ENCODE measurements around the gene SH3BGRL3. TPM values are rescaled to one million over a fixed set of nuclear protein-coding genes. Genes with fewer than 3 reads are reported as not detected.
"Not testable (repeated sequence)": the region's sequence is repeated elsewhere in the genome, so short reads cannot be mapped to it uniquely, and the experiment has no call there.

Gene SH3BGRL3
- total RNA-seq, 3 donors from 2014 or later = 156 to 422 (median 385) TPM

DNA sequence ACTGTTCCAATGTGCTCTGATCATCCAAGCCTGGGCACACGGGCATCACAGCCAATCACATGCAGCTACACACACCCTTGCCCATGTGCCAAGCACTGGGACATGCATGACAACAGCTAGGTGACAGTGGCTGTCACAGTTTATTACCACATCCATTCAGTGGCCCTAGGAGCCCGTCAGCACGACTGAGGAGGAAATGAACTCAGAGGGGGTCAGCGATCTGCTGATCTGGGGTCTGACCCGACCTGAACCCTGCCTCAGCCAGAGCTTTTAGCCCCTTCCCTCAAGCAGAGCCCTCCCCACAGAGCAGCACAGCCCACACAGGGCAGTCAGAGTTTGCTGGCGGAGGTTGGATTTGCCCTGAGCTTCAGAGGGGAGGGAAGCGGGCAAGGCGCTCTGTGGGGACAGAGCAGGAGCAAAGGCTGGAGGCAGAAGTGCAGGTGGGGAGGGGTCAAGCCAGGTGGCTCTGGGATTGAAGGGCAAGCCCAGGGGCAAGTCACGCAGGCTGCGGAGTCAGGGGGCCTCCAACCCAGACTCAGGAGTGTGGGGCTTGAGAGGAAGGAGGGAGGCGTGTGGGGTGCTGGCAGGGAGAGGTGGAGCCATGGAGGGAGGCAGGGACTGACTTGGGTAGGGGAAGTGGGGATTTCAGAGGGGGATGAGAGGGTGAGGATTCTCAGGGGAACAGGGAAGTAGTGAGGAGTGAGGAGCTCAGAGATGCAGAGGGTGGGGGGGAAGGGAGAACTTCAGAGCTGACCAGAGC lies 10.4 kb downstream of the SH3BGRL3 start:
- Histone ChIP-seq H3K4me1 (ENCODE audit: low read depth) (peaks cover 29% of the 10 kb centered on the region), H3K4me3 (no peak overlapping the region), H3K36me3 (ENCODE audit: low read depth) (no peaks in the 10 kb centered on the region), H3K9me3 (no peaks in the 10 kb centered on the region)
- TF ChIP-seq, protein P1, sequence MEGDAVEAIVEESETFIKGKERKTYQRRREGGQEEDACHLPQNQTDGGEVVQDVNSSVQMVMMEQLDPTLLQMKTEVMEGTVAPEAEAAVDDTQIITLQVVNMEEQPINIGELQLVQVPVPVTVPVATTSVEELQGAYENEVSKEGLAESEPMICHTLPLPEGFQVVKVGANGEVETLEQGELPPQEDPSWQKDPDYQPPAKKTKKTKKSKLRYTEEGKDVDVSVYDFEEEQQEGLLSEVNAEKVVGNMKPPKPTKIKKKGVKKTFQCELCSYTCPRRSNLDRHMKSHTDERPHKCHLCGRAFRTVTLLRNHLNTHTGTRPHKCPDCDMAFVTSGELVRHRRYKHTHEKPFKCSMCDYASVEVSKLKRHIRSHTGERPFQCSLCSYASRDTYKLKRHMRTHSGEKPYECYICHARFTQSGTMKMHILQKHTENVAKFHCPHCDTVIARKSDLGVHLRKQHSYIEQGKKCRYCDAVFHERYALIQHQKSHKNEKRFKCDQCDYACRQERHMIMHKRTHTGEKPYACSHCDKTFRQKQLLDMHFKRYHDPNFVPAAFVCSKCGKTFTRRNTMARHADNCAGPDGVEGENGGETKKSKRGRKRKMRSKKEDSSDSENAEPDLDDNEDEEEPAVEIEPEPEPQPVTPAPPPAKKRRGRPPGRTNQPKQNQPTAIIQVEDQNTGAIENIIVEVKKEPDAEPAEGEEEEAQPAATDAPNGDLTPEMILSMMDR (IDR thresholded peaks at IDR 0.05) = no peak
- intact Hi-C loops (cut with DNase I, micrococcal nuclease) = no loop called here
- DNase-seq (peak in 1 of 3 donors; percentile 62), ATAC-seq (peak; percentile 2)

DNA sequence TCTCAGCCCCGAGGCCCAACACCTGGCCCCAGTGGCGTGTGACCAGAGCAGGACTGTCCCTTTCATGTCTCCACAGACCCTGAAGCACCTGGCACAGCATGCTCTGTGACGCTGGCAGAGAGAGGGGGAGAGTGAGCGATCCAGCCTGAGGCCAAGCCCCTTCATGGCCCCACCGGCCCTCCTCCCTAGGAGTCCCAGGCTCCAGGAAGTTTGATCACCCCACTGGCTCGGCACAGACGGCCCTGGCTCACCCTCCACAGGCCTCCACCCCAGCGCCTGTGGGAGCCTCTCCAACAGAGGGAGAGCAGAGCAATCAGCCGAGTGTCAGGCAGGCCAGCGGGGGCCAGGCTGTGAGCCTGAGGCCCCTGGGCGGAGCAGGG lies 11.0 kb downstream of the SH3BGRL3 start:
- TF ChIP-seq, protein P1 (IDR thresholded peaks at IDR 0.05) = no peak
- Histone ChIP-seq H3K36me3 (ENCODE audit: low read depth) (no peaks in the 10 kb centered on the region), H3K9me3 (no peaks in the 10 kb centered on the region), H3K4me1 (ENCODE audit: low read depth) (peaks cover 28% of the 10 kb centered on the region), H3K4me3 (no peak overlapping the region)
- no peak for ATAC-seq
- intact Hi-C loops (cut with DNase I, micrococcal nuclease) = no loop called here
- DNase-seq = no peak

DNA sequence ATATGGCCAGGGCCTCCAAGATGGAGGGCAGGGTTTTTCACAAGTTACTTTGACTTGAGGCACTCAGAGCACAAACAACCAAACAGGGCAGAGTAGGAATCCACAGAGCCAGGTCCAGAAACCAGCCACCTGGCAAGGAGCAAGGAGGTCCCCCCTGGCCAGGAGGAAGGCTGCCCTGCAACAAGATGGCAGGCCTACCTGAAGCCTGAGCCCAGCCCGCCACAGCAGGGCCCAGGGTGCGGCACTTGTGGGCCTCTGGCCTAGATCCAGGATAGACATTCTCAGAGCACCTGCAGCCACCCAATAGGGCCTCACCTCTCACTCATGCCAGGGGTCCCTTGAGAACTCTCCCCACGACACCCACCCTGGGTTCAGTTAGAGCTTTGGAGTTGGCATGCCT lies 11.5 kb downstream of the SH3BGRL3 start:
- Histone ChIP-seq H3K36me3 (ENCODE audit: low read depth) (no peaks in the 10 kb centered on the region), H3K9me3 (no peaks in the 10 kb centered on the region), H3K4me1 (ENCODE audit: low read depth) (peaks cover 23% of the 10 kb centered on the region), H3K4me3 (no peak overlapping the region)
- ATAC-seq = no peak
- TF ChIP-seq, protein P1 (IDR thresholded peaks at IDR 0.05) = no peak
- DNase-seq = no peak
- intact Hi-C loops (cut with DNase I, micrococcal nuclease) = no loop called here

DNA sequence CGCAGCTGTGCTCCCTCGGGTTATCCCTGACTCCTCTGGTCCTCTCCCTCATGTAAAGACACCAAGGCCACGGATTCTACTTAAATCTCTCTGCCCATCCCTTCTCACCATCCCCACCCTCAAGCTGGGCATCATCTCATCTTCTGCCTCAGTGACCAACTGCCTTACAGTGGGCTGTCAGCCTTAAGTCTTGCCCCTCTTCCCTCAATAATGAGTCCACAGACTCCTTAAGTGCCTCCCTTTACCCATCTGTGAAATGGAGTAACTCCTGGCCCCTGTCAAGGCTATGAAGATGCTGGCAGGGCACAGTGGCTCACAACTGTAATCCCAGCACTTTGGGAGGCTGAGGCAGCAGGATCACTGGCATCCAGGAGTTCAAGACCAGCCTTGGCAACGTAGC lies 12.1 kb downstream of the SH3BGRL3 start:
- peaks cover 20% of the 10 kb centered on the region for H3K4me1 ChIP-seq (ENCODE audit: low read depth)
- TF ChIP-seq, protein P1 (IDR thresholded peaks at IDR 0.05) = no peak
- ATAC-seq = no peak
- H3K9me3 ChIP-seq = no peaks in the 10 kb centered on the region
- H3K36me3 ChIP-seq (ENCODE audit: low read depth) = no peaks in the 10 kb centered on the region
- no peak overlapping the region for H3K4me3 ChIP-seq
- no peak for DNase-seq
- intact Hi-C loops (cut with DNase I, micrococcal nuclease) = no loop called here

DNA sequence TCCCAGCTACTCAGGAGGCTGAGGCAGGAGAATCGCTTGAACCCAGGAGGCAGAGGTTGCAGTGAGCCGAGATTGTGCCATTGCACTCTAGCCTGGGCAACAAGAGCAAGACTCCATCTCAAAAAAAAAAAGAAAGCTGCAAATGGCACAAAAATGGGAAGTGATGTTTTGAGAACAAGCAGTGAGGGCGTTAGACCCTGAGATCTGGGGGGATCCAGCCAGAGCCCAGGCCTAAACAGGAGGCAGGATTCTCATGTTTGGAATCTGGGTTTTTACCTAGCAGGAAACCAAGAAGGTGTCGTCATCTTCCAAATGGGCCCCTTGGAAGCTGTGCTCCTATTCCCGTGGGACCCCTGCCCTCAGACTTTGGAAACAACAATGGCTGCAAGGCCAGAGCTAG lies 12.8 kb downstream of the SH3BGRL3 start:
- DNase-seq; H3K4me3 ChIP-seq; intact Hi-C loops (cut with DNase I, micrococcal nuclease); H3K9me3 ChIP-seq; ATAC-seq; H3K36me3 ChIP-seq (ENCODE audit: low read depth): not testable (repeated sequence)
- H3K4me1 ChIP-seq (ENCODE audit: low read depth) = peaks cover 20% of the 10 kb centered on the region

DNA sequence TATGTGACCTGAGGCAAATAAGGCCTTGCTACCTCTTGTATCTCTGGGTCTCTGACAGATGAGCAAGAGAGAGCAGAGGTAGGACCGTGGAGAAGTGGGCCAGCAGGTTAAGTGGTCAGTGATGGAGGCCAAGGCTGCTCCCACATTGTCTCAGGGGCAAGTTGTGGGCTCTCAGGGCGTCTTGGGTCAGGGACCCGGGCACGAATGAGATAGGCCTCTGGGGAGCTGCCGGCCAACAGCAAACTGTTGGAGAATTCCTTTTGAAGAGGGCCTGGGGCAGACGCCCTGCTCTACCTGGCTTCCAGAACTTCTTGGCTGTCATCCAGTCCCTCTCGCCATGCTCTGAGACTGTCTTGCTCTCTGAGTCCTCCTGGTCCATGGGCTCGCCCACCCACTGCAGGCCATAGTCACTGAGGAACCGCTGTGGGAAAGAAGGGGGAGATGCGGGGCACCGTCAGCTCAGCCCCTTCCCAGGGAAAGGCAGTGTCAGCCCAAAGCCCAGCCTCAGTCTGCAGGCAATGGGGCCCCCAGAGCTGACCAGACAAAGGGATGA lies 14.1 kb downstream of the SH3BGRL3 start:
- Histone ChIP-seq H3K9me3 (no peaks in the 10 kb centered on the region), H3K36me3 (ENCODE audit: low read depth) (no peaks in the 10 kb centered on the region), H3K4me3 (no peak overlapping the region), H3K4me1 (ENCODE audit: low read depth) (peaks cover 17% of the 10 kb centered on the region)
- no peak for DNase-seq
- ATAC-seq = no peak
- intact Hi-C loops (cut with DNase I, micrococcal nuclease) = no loop called here
- TF ChIP-seq, protein P1 (IDR thresholded peaks at IDR 0.05) = no peak

All from mucosa of descending colon (tissue), 3 donors.